HG02588 (cell line): ENCODE measurements around the gene MYH16.
"Not testable (repeated sequence)": the region's sequence is repeated elsewhere in the genome, so short reads cannot be mapped to it uniquely, and the experiment has no call there.

Source experiments
- ATAC-seq: cut with Tn5 transposase; IDR thresholded peaks from one replicate; pipeline ENCODE4 v1.9.1; 2021; ENCODE audit warnings: mild to moderate bottlenecking, moderate library complexity; ENCODE audit not compliant: unreplicated experiment

The MYH16 gene

DNA sequence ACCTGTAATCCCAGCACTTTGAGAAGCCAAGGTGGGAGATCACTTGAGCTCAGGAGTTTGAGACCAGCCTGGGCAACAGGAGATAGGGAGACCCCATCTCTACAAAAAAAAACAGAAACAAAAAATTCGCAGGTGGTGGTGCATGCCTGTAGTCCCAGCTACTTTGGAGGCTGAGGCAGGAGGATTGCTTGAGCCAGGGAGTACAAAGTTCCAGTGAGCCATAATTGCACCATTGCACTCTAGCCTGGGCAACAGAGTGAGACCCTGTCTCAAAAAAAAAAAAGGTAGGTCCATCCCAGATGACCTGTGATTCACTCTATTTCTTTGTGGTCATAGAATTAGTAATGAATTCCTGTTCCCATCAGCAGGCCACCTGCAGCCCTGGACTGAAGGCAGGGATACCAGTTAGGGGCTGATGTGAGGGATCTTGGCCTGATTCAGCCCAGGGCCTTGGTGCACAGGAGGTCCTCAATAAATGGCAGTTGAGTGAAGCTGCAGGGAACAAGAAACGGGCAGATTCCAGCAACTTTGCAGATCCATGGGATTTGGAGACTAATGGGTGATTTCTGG lies at the start of gene MYH16:
MYH16 (plus strand) TSS at position 364 of the 570 bp plus-strand sequence.
- no peak for ATAC-seq

DNA sequence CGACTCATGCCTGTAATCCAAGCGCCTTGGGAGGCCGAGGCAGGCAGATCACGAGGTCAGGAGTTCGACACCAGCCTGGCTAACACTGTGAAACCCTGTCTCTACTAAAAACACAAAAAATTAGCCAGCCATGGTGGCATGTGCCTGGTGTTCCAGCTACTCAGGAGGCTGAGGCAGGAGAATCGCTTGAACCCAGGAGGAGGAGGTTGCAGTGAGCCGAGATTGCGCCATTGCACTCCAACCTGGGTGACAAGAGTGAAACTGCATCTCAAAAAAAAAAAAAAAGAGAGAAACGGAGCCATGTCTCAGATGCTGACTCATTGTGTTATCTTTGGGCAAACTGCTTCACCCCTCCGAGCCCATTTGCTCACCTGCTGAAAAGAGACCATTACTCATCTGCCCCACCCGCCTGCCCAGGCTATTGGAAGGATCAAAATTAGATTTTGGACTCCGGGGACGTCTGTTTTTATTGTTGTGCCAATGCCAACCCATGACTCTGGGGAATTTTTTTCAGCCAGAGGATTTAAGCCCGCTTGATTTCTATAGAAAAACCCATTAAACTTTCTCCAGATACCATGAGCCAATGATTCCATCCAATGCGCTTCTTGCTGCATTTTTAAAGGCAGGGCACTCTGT lies 48.3 kb upstream of the MYH16 start:
- not testable (repeated sequence) for ATAC-seq

DNA sequence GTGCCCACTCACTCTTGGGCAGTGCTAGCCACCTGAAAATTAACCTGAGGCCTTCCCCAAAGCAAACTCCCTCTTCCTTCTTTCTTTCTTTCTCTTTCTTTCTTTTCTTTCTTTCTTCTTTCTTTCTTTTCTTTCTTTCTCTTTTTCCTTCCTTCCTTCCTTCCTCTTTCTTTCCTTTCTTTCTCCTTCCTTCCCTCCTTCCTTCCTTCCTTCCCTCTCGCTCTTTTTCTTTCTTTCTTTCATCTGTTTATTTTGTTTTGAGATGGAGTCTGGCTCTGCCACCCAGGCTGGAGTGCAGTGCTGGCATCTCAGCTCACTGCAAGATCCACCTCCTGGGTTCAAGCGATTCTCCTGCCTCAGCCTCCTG lies 47.8 kb upstream of the MYH16 start:
- no peak for ATAC-seq

DNA sequence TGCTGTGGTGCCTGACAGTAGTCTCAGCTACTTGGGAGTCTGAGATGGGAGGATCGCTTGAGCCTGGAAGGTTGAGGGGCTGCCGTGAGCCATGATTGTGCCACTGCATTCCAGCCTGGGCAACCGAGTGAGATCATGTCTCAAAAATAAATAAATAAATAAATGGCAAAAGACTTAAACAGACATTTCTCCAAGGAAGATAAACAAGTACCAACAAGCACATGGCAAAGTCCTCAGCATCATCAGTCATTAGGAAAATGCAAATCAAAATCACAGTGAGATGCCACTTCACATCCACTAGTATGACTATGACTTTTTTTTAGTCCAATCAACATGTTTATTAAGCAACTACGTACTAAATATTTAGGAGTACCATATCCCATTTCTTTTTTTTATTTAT lies 43.4 kb upstream of the MYH16 start:
- no peak for ATAC-seq

DNA sequence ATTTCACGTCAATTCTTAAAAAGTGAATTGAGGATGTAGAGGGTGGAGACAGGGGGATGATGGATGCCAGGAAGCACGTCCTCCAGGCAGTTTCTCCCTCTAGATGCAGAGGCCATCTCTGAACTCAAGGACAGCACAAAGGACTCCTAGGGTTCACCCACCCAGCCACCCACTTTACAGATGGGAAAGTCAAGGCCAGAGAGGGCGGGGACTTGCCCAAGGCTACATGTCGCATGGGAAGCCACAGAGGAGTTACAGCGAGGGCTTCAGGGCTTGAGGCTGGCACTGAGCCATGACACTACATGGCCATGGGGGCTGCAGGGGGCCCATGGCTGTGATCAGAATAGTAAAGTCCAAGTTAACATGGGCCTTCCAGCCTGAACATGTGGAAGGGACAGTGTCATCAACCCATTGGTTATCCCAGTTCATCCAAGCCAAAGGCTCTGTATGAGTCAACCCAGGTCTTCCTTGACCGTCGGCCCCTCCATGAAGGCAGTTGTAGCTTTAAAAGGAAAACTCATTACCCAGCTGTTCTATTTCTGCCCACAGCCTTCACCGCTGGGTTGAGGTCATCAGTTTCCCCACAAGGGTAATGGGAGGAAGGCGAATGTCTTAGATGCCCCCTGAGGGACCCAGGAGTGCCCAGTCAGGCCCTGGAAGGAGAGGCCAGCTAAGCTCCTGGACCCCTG lies 40.4 kb upstream of the MYH16 start:
- ATAC-seq = no peak

DNA sequence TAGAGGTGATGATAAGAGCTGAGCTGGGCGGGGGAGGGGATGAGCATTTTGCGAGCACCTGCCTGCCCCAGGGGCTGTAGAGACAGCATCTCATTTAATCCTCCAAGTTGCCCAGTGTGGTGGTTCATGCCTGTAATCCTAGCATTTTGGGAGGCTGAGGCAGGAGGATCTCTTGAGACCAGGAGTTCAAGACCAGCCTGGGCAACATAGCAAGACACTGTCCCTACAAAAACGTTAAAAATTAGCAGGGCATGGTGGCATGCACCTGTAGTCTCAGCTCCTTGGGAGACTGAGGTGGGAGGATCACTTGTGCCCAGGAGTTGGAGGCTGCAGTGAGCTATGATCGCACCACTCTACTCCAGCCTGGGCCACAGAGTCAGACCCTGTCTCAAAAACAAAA lies 39.7 kb upstream of the MYH16 start:
- ATAC-seq = not testable (repeated sequence)

DNA sequence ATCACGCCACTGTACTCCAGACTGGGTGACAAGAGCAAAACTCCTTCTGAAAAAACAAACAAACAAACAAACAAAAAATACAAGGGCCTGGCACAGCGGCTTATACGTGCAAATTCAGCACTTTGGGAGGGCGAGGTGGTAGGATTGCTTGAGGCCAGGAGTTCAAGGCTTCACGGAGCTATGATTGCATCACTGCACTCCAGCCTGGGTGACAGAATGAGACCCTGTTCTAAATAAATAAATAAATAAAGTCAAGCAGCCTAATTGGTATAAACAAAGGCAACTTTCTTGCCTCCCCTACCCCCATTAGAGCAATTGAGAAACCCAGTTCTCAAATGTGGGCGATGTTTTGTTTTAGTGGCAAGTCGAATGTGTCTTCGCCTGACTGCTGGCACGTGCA lies 38.5 kb upstream of the MYH16 start:
- no peak for ATAC-seq

DNA sequence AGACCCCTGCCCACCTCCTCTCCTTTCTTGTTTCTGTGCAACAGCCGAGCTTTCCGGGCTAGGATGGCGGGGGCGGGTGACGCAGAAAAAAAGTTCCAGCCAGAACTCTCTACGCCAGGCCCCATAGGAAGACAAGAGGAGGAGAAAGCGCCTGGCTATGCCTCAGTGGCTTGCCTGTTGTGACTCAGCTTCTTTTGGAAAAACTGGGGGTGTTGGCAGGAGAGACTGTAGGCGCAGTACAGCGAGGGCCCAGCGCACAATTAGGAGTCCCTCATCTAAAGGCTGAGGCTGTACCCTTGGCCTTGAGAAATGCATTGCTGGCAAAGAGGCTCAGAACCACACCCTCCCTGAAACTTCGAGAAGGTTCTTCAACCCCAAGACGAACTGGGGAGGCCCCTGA lies 36.7 kb upstream of the MYH16 start:
- ATAC-seq = no peak

DNA sequence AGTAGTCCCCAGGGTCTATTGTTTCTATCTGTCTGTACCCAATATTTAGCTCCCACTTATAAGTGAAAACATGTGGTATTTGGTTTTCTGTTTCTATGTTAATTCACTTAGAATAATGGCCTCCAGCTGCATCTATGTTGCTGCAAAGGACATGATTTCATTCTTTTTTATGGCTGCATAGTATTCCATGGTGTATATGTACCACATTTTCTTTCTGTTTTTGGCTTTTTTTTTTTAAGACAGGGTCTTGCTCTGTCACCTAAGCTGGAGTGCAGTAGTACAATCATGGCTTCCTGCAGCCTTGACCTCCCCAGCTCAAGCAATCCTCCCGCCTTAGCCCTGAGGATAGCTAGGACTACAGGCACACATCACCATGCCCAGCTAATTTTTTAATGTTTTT lies 34.8 kb upstream of the MYH16 start:
- not testable (repeated sequence) for ATAC-seq

DNA sequence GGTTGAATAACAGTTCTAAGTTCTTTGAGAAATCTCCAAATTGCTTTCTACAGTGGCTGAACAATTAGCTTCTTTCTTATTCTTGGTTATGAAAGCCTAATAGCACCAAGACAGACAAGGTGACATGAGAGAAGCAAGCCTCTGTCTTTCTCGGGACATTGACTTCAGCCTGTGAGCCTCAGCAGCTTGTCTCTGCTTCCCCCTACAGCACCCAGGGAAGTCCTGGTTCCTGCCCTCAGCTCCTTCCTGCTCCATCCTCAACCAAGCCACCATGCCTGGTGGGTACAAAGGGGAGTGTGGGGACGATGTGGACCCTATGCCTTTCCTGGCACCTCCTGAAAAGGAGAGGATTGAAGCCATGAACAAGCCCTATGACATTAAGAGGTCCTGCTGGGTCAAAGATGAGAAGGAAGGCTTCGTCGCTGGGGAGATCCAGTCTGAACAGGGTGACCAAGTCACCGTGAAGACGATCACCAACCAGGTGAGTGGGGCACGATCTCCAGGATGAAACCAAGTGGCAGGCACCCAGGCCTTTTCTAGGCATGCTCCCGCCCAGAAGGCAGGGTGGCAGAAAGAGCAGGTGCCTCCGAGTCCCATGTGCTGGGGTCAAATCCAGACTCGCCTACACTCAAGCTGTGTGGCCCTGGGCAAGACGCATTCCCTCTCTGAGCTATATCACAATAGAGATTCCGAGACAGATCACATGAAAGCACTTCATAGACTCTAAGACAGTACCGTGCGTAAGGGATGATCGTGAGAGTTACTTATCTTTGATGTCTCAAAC lies 33.9 kb upstream of the MYH16 start:
- ATAC-seq = no peak

DNA sequence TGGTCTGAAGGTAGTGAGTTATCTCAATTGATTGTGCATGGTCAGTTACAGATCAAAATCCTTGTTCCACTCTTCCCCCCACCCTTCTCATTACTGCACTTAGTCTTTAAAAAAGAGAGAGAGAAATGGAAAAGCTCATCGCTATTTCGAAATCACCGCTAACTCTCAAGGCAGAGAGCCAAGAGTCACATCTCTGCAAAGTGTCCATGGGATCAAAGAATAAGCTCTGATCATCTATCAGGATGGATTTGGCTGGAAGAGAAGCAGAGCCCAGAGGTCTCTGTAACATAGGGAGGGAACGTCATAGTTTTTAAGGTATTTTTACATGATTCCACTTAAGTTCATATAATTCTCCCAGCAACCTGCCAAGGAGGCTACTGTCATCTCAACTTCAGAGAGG lies 30.0 kb upstream of the MYH16 start:
- no peak for ATAC-seq

DNA sequence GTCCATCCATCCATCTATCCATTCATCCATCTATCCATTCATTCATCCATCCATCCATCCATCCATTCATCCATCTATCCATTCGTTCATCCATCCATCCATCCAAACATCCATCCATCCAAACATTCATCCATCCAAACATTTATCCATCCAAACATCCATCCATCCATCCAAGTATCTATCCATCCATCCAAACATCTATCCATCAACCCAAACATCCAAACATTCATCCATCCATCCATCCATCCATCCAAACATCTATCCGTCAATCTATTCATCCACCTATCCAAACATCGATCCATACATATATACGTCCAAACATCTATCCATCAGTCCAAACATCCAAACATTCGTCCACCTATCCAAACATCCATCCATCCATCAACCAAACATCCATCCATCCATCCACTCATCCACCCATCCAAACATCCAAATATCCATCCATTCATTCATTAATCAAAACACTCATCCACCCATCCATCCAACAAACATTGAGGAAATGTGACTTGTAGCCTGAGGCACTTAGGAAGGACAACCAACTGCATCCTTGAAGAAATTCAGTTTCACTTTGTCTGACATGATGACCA lies 28.8 kb upstream of the MYH16 start:
- ATAC-seq = no peak

DNA sequence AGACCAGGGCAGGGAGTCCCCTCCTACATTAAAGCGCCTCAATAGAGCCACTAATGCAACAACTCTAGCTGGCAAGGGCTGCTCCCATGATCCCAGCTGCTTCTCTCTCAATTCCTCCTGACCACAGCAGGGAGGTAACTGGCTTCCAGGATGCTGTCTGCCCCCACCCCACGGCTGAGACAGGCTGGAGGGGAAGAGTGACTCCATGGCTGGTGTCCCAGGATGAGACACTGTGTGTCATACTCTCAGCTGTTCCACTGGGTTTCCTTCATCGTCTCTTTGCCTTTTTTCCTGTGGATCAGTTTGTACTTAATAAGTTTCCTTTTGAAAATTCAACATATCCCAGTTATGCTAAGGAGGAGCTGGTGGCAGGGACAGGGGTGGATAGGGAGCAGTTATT lies 27.7 kb upstream of the MYH16 start:
- no peak for ATAC-seq

DNA sequence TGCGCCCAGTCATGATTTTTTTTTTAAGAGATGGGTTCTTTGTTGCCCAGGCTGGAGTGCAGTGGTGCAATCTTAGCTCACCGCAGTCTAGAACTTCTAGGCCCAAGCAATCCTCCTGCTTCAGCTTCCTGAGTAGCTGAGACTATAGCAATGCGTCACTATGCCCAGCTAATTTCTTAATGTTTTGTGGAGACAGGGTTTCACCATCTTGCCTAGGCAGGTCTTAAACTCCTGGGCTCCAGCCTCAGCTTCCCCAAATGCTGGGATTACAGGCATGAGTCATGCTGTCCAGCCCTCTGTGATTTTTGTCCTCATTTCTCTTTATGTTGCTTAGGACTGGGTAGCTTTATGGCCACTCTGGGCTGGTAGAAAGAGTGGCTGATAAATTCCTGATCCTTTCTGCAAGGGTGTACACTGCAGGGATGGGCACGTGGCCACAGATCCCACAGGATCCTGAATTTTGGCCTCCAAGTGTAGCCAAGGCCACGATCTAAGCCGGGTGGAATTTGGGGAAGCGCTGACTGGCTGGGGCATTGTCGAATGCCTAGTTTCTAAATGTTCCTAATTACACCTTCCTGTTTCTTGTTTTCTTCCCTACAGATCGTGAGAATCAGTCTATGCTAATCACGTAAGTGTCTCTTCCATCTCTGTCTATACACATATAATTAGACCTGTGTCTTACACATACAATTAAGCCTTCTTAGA lies 24.1 kb upstream of the MYH16 start:
- ATAC-seq = no peak

DNA sequence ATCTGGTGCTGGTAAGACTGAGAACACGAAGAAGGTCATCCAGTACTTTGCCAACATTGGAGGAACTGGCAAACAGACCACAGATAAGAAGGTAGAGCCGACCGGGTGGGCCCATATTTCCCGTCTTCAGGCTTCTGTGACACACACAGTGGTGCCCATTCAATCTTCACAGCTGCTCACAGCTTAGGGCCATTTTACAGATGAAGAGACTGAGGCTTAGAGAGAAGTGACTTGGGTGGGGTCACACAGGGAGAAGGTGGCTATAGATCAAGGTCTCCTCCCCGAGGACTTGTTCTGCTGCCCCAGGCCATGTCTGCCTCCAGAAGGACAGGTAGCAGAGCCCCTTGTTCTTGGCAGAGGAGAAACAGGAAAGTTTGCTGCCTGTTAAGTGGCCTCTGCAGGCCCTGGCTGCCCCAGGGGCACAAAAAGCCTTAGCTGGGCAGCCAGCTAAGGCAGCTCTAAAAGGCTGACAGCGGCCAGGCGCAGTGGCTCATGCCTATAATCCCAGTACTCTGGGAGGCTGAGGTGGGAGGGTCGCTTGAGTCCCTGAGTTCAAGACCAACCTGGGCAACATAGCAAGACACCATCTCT lies 22.6 kb upstream of the MYH16 start:
- ATAC-seq = no peak

DNA sequence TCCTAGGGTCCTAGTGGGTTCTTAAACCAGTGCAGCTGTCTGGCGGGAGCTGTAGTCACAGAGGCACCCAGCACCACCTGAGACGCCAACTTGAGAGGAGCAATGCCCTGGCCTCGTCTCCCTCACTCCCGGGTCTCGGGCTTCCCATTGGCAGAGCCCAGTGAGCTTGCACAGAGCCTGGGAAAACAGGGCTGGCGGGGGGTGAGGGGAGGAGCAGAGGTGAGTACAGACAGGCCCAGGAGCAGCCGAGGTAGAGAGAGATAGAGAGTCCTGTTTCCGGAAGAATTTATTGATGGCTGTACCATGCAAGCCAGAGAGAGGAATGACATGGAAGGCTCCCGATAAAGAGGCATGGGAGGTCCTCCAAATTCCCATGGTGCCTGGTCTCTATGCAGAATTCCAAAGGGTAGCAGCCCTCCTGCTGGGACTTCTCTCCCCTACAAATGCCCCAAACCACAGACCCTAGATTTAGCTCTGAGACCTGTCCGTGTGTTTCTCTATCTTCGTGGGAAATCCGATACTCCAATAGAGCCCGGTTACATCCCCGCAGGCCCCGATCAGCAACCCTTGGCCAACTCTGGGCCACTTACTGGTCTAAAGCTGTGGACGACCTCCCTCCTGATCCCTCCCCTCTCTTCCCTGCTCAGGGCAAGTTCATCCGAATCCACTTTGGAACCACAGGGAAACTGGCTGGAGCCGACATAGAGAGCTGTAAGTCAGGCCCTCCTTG lies 20.3 kb upstream of the MYH16 start:
- no peak for ATAC-seq

DNA sequence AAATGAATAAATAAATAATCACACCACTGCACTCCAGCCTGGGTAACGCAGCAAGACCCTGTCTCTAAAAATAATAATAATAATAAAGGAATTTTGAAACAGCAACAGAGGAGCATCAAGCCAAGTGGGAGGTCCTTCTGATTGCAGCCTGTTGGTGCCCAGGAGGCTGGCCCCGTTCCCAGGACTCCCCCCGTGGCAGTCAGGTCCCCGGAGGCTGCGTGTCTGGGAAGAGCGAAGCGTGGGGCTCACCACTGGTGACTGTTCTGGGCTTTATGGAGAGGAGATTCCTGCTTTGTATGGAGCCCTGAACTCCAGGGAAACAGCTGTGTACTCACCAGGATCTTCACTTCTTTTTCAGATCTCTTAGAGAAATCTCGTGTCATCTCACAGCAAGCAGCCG lies 19.3 kb upstream of the MYH16 start:
- ATAC-seq = no peak

DNA sequence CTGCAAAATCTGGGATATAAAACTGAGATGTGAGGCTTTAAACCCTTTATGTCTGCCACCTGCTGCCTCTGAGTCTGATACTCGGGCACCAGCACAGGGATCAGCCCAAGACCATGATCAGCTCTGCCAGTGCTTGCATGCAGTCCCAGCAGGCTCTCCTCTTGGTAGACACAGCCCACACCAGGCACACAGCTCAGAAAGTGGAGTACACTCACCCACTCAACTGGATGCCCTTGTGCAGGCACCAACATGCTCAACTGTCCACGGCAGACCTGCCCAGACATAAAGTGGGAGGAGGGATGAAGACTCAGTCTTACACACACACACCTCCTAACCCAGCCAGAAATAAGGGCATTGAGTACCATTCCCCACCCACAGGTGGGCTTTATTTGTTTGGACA lies 18.2 kb upstream of the MYH16 start:
- ATAC-seq = no peak

DNA sequence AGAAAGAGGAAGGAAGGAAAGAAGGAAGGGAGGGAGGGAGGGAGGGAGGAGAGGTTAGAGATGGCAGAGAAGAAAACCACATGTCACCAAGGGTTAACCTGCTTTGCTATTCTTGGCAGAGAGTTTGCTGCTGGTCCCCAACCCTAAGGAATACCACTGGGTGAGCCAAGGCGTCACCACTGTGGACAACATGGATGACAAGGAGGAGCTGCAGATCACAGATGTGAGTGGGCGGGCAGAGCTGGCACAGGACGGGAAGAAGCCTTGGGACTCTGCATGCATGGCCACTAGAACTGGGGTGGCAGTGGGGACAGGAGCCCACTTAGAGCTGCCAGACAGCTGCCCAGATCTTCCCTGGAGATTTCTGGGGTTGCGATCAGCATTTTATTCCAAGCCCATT lies 17.2 kb upstream of the MYH16 start:
- ATAC-seq = no peak

DNA sequence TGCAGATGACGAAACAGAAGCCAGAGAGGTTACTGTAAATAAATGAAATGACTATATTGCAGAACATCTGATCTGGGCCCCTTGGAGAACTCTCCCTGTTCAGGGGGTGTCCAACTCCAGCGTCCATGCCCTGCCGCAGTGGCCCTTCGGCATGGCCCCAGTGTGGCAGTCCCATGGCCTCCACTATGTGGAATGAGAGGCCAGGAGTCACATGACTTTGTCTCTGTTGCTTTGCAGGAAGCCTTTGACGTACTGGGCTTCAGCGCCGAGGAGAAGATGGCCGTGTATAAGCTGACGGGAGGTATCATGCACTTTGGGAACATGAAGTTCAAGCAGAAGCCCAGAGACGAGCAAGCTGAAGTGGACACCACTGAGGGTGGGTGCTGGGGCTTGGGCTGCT lies 15.6 kb upstream of the MYH16 start:
- no peak for ATAC-seq
